Measurements from ENCODE around the gene CARD16.

CARD16 gene

DNA sequence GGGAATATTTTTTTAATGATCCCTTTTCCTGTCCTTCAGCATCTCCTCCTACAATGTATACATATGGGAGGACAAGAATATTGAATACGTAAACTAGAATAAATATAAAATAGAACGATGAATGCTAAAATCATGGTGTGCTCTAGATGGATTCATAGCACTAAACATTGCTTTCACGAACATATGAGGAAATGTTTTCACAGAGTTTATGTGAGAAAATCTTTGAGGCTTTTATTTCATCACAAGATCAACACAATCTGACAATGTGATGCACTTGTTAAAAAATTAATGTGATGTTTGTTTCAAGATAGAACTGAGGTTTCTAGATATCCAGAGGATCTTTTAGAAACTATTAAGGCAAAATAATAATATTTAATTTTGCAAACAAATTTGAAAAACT lies 3.0 kb downstream of the CARD16 start:
- TF ChIP-seq, protein P1, sequence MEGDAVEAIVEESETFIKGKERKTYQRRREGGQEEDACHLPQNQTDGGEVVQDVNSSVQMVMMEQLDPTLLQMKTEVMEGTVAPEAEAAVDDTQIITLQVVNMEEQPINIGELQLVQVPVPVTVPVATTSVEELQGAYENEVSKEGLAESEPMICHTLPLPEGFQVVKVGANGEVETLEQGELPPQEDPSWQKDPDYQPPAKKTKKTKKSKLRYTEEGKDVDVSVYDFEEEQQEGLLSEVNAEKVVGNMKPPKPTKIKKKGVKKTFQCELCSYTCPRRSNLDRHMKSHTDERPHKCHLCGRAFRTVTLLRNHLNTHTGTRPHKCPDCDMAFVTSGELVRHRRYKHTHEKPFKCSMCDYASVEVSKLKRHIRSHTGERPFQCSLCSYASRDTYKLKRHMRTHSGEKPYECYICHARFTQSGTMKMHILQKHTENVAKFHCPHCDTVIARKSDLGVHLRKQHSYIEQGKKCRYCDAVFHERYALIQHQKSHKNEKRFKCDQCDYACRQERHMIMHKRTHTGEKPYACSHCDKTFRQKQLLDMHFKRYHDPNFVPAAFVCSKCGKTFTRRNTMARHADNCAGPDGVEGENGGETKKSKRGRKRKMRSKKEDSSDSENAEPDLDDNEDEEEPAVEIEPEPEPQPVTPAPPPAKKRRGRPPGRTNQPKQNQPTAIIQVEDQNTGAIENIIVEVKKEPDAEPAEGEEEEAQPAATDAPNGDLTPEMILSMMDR (IDR thresholded peaks at IDR 0.05; ENCODE audit: insufficient read depth, low read depth, low read length, missing control alignments) = no peak
- no peak overlapping the region for H3K4me3 ChIP-seq (ENCODE audit: low read length)
- no peak for DNase-seq (ENCODE audit: low read depth)

- TF ChIP-seq, protein P1 (IDR thresholded peaks at IDR 0.05; ENCODE audit: insufficient read depth, low read depth, low read length, missing control alignments) = no peak
- H3K4me3 ChIP-seq (ENCODE audit: low read length) = no peak overlapping the region
- DNase-seq (ENCODE audit: low read depth) = no peak
Observed at GRCh38 chr11:105040703-105041102, 4.4 kb downstream of the CARD16 start.

DNA sequence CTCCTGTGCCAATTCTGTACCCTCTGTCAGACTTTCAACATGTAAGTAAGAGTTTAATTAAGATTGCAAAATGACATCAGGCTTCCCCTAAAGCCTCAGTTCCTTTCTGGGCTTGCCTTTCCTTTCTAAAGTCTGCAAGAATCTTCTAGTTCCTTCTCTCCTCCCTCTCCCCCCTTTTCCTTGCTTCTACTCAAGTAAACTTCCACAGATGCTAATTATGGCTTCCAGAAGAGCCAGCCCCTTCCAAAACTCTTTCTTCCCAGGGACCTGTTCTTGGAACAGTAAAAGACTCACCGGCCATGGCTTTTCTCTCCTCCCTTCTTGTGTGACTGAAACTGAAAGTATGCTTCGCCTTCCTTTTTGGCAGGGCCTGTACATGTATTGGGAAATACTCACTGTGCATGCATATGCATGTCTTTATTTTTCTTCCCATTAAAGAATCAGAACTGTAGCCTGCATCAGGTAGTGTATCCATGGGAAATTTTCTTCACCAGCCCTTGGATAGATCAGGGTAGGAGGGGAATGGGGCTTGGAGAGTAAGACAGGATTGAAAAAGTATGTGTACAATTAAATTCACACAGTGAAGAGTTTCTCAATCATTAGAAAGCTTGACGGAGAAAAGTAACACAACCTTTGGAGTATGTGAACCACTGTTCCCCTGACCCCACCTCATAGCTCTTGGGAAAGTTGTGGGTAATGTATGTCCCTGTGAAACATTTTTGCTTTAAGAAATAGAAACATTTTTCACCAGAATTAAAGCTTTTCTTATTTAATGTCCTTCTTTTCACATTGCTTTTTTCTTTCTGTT lies 10.1 kb downstream of the CARD16 start, which contains the start of gene CASP1:
Gene CASP1 (minus strand): TSS at position 332 of the 808 bp plus-strand sequence. CDS start 31 bp downstream, at position 301.
- peak within 1 kb of the TSS; percentile 60 for H3K4me3 ChIP-seq (ENCODE audit: low read length)
- TF ChIP-seq, protein P1 (IDR thresholded peaks at IDR 0.05; ENCODE audit: insufficient read depth, low read depth, low read length, missing control alignments) = no peak
- DNase-seq (ENCODE audit: low read depth) = peak; percentile 92

- DNase-seq (ENCODE audit: low read depth) = peak; percentile 2
- H3K4me3 ChIP-seq (ENCODE audit: low read length) = peak overlapping the region; percentile 60
Observed at GRCh38 chr11:105034388-105034787, 10.7 kb downstream of the CARD16 start.

- H3K4me3 ChIP-seq (ENCODE audit: low read length) = peak overlapping the region; percentile 60
- DNase-seq (ENCODE audit: low read depth) = peak; percentile 4
- TF ChIP-seq, protein P1 (IDR thresholded peaks at IDR 0.05; ENCODE audit: insufficient read depth, low read depth, low read length, missing control alignments) = no peak
Observed at GRCh38 chr11:105033781-105034180, 11.4 kb downstream of the CARD16 start.

DNA sequence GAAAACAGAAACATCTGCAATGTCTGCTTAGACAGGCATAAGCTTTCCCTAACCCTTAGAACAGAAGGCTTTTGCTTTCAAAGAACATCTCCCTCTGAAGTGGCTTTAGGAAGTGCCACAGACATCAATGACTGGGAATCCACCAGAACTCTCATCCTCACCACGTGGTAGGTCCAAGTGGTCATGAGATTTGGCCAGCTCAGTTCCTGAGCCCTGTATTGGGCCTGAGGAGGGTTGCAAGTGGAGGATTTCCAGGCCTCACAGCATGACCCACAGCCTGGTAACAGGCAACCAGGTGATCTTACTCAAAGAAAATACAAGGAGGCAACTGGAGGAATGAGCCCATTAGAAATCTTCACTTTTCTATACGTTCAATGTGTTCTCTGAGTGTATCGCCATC lies 11.8 kb downstream of the CARD16 start:
- TF ChIP-seq, protein P1 (IDR thresholded peaks at IDR 0.05; ENCODE audit: insufficient read depth, low read depth, low read length, missing control alignments) = no peak
- H3K4me3 ChIP-seq (ENCODE audit: low read length) = no peak overlapping the region
- DNase-seq (ENCODE audit: low read depth) = peak; percentile 6

DNA sequence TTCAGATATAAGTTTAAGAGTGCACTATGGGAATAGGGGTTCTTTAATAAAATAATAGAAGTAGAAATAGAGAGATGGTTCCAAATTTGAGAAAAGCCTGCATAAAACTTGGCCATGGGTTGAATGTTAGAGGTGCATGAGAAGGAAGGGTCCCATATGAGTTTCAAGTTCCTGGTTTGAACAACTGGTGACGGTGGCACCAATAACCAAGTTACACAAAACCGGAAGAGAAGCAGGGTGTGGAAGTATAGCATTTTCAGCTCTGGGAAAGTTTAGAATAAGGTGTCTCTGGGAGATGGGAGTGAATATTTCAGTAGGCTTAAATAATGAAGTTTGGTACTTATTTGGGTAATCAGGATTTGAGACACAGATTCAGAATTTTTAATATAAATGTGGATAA lies 12.6 kb downstream of the CARD16 start:
- TF ChIP-seq, protein P1 (IDR thresholded peaks at IDR 0.05; ENCODE audit: insufficient read depth, low read depth, low read length, missing control alignments) = no peak
- H3K4me3 ChIP-seq (ENCODE audit: low read length) = no peak overlapping the region
- DNase-seq (ENCODE audit: low read depth) = no peak

Measured in epithelial cell of esophagus (primary cell).